ENCODE results near the gene ATP6V1F. TPM values are rescaled to one million over a fixed set of nuclear protein-coding genes. Genes with fewer than 3 reads are reported as not detected.
A peak's percentile ranks its signal among the peaks of the same experiment; 100 is the strongest.

Gene ATP6V1F
- total and polyA plus RNA-seq, 2 experiments from 2014 or later = 96.5 to 243 TPM

DNA sequence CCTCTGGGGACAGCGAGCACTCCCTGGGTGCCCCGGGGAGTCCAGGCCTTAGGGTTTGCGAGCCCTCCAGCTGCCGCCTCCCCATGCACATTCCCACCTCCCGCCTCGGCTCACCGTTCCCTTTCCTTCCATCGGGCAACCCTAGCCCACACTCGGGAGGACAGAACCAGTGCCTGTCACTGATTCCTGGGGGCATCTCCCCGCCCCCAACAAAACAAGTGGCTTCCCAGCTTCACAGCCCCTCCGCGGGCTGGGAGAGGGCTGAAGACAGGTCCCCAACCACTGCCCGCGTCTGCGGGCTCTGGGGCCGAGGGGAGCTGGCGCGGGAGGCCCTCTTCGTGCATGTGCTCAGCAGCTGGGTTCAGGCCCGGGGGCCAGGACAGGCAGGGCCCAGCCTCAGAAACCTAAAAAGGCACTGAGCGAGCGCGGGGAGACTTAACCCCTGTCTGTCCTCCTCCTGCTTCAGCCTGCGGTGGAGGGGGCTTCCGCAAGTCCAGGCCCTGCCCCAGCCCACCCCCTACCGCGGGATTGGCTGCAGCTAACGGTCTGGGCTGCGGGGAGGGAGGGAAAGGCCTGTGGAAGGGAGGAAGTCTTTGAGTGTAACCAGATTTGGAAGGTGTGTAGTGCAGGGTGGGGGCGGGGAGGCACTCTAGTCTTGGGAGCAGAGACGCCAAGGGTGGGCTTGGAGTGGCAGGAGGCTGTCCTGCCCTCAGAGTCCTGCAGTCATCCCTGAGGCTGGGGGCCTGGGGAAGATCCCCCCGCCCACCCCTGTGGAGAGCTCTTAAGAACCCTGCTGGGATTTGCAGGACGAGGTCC lies 31.3 kb upstream of the ATP6V1F start:
- Histone ChIP-seq H3K27ac (peak overlapping the region; percentile 90), H2AFZ (peak overlapping the region; percentile 26; the same call in 1 of the 2 replicates), H3K27me3 (replicated peaks; ENCODE audit: insufficient read depth) (no peaks in the 10 kb centered on the region), H3F3A (ENCODE audit: insufficient read depth) (peaks cover 52% of the 10 kb centered on the region), H3K4me3 (peak overlapping the region; percentile 99), H3K4me1 (ENCODE audit: insufficient read depth) (peaks cover 45% of the 10 kb centered on the region), H3K9me3 (ENCODE audit: low read depth) (no peaks in the 10 kb centered on the region), H3K9me2 (ENCODE audit: insufficient read depth) (no peaks in the 10 kb centered on the region), H3K9ac (peak overlapping the region; percentile 92), H3K4me2 (ENCODE audit: unreplicated experiment) (peak overlapping the region; percentile 93), H4K20me1 (ENCODE audit: insufficient read depth) (no peaks in the 10 kb centered on the region), H3K36me3 (ENCODE audit: low read depth) (peaks cover 10% of the 10 kb centered on the region; the same call in 1 of the 2 replicates), H3K79me2 (ENCODE audit: insufficient read depth) (peaks cover 59% of the 10 kb centered on the region)
- WGBS, 2 experiments (ENCODE audit: low coverage in 1 of 2, low lambda C conversion rate in 2 of 2, missing lambda C conversion rate in 2 of 2) = 1 to 3% methylated on average over 28 to 32 of the region's 33 CpGs
- in situ Hi-C loops (cut with MboI) = no loop called here
- TF ChIP-seq EZH2 (IDR thresholded peaks at IDR 0.05; ENCODE audit: insufficient read depth, poor library complexity, severe bottlenecking) (no peak), EZH2phosphoT487 (IDR thresholded peaks at IDR 0.05; ENCODE audit: insufficient read depth, low read depth) (no peak)
- peak; percentile 68 for DNase-seq

DNA sequence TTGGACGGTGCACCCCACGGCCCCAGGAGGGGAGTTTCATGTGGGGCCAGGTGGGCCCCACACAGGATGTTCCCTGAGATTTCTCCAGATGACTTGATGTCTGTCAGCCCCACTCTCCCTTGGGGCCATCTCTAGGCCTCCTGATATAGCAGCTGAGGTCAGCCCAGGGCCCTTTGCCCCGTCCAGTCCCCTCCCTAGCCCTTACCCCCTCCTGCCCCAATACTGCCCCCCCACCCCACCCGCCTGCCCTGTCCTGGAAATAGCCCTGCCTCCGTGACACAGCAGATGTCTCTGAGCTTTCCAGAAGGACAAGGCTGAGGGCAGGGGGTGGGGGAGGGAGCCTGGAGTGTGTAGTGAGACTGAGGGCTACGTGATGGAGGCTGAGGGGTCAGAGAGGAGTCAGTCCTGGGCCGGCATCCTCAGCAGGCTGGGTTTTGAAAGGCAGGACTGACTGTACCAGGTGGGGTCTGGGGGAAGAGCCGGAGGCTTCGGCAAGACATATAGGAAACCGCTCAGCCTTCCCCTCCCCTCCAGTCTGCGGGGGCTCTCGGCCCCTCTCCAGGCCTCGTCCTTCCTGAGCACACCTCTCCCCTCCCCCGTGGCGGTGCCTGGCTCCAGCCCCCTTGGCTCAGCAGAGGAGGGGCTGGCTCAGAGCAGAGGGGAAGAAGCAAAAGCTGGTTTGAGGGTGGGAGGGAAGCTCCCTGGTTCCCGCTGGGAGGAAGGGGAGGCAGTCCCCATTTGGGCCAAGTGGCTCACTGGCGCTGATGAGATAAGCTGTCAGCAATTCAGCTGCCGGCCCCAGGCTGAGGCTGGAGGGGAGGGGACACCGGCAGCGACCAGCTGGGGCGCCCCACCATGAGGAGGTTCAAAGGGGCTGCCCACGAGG lies 30.4 kb upstream of the ATP6V1F start:
- peaks cover 56% of the 10 kb centered on the region for H3F3A ChIP-seq (ENCODE audit: insufficient read depth)
- H3K9me3 ChIP-seq (ENCODE audit: low read depth) = no peaks in the 10 kb centered on the region
- no peaks in the 10 kb centered on the region for H3K27me3 ChIP-seq (replicated peaks; ENCODE audit: insufficient read depth)
- 2% methylated on average over 15 to 22 of the region's 22 CpGs for WGBS, 2 experiments (ENCODE audit: low coverage in 1 of 2, low lambda C conversion rate in 2 of 2, missing lambda C conversion rate in 2 of 2)
- peak; percentile 63 for DNase-seq
- H3K4me1 ChIP-seq (ENCODE audit: insufficient read depth) = peaks cover 44% of the 10 kb centered on the region
- in situ Hi-C loops (cut with MboI) = no loop called here
- H4K20me1 ChIP-seq (ENCODE audit: insufficient read depth) = no peaks in the 10 kb centered on the region
- H3K9ac ChIP-seq = peak overlapping the region; percentile 92
- H3K4me3 ChIP-seq = peak overlapping the region; percentile 99
- no peak overlapping the region for H2AFZ ChIP-seq
- TF ChIP-seq EZH2 (IDR thresholded peaks at IDR 0.05; ENCODE audit: insufficient read depth, poor library complexity, severe bottlenecking) = no peak
- H3K4me2 ChIP-seq (ENCODE audit: unreplicated experiment) = peak overlapping the region; percentile 93
- peaks cover 65% of the 10 kb centered on the region for H3K79me2 ChIP-seq (ENCODE audit: insufficient read depth)
- H3K9me2 ChIP-seq (ENCODE audit: insufficient read depth) = no peaks in the 10 kb centered on the region
- H3K36me3 ChIP-seq (ENCODE audit: low read depth) = peaks cover 16% of the 10 kb centered on the region; the same call in 1 of the 2 replicates
- peak overlapping the region; percentile 90 for H3K27ac ChIP-seq

DNA sequence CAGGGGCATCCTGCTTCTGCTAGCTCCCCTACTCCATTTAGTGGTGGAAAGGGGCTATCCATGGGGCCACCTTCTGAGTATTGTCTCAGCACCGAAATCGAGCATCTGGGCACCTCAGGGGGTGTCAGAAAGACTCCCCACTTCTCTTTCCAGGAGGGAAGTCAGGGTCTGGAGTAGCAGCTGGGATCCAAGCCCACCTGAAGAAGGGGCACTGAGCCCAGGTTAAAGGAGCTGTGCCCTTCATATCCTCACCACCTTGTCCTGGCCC lies 29.8 kb upstream of the ATP6V1F start:
- no peaks in the 10 kb centered on the region for H3K9me3 ChIP-seq (ENCODE audit: low read depth)
- H2AFZ ChIP-seq = no peak overlapping the region
- H3K9ac ChIP-seq = peak overlapping the region; percentile 92
- peaks cover 65% of the 10 kb centered on the region for H3K79me2 ChIP-seq (ENCODE audit: insufficient read depth)
- H3K4me1 ChIP-seq (ENCODE audit: insufficient read depth) = peaks cover 39% of the 10 kb centered on the region
- H3K4me3 ChIP-seq = peak overlapping the region; percentile 99
- H3K4me2 ChIP-seq (ENCODE audit: unreplicated experiment) = peak overlapping the region; percentile 93
- H3K27ac ChIP-seq = peak overlapping the region; percentile 90
- in situ Hi-C loops (cut with MboI) = no loop called here
- no peaks in the 10 kb centered on the region for H4K20me1 ChIP-seq (ENCODE audit: insufficient read depth)
- H3K27me3 ChIP-seq (replicated peaks; ENCODE audit: insufficient read depth) = no peaks in the 10 kb centered on the region
- peaks cover 21% of the 10 kb centered on the region; the same call in 1 of the 2 replicates for H3K36me3 ChIP-seq (ENCODE audit: low read depth)
- H3K9me2 ChIP-seq (ENCODE audit: insufficient read depth) = no peaks in the 10 kb centered on the region
- peaks cover 55% of the 10 kb centered on the region for H3F3A ChIP-seq (ENCODE audit: insufficient read depth)
- 31 to 34% methylated on average over 2 of the region's 2 CpGs for WGBS, 2 experiments (ENCODE audit: low coverage in 1 of 2, low lambda C conversion rate in 2 of 2, missing lambda C conversion rate in 2 of 2)
- DNase-seq = no peak
- TF ChIP-seq EZH2phosphoT487 (IDR thresholded peaks at IDR 0.05; ENCODE audit: insufficient read depth, low read depth) (no peak), EZH2 (IDR thresholded peaks at IDR 0.05; ENCODE audit: insufficient read depth, poor library complexity, severe bottlenecking) (no peak)

DNA sequence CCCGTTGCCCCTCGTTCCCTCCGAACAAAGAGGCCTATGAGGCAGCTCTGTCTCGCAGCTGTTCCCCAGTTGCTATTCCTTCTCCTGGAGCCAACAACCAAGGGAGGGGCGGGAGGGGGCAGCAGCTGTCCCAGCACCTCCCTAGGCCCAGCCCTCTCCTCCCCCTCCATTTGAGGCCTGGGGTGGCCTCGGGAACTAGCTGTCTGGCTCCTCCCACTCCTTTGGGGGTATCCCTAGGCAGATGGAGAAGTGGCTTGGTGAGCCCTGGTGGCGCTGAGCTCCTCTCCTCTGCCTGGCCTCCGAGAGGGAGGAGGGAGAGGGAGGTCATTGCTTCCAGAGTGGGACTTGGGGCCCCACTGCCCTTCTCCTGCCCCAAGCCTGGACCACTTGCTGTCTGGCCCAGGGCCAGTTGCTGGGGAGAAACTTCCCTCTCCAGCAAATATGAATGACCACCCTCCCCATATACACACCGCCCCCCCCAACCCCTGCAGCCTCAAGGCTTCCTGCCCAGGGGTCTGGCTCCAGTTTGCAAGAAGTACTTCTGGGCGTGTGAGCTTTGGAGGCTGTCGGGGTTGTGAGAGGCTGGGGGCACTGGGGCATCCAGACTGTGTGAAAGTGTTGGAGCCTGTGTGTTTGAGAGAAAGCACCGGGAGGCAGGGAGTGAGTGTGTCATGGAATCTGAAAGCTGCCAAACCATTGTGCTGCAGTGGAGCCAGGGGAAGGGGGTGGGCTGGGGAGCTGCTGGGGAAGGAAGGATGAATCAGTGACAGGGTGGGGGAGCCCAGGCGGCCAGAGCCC lies 29.3 kb upstream of the ATP6V1F start:
- in situ Hi-C loops (cut with MboI) = no loop called here
- H3K36me3 ChIP-seq (ENCODE audit: low read depth) = peaks cover 27% of the 10 kb centered on the region; the same call in 1 of the 2 replicates
- peaks cover 70% of the 10 kb centered on the region for H3K79me2 ChIP-seq (ENCODE audit: insufficient read depth)
- H3K9me3 ChIP-seq (ENCODE audit: low read depth) = no peaks in the 10 kb centered on the region
- no peak for TF ChIP-seq EZH2 (IDR thresholded peaks at IDR 0.05; ENCODE audit: insufficient read depth, poor library complexity, severe bottlenecking)
- TF ChIP-seq EZH2phosphoT487 (IDR thresholded peaks at IDR 0.05; ENCODE audit: insufficient read depth, low read depth) = no peak
- H3K4me2 ChIP-seq (ENCODE audit: unreplicated experiment) = peak overlapping the region; percentile 93
- 3% methylated on average over 10 to 13 of the region's 13 CpGs for WGBS, 2 experiments (ENCODE audit: low coverage in 1 of 2, low lambda C conversion rate in 2 of 2, missing lambda C conversion rate in 2 of 2)
- H3K9ac ChIP-seq = peak overlapping the region; percentile 92
- H3K4me3 ChIP-seq = peak overlapping the region; percentile 99
- peaks cover 34% of the 10 kb centered on the region for H3K4me1 ChIP-seq (ENCODE audit: insufficient read depth)
- H3F3A ChIP-seq (ENCODE audit: insufficient read depth) = peaks cover 54% of the 10 kb centered on the region
- no peak overlapping the region for H2AFZ ChIP-seq
- peak; percentile 95 for DNase-seq
- no peaks in the 10 kb centered on the region for H3K27me3 ChIP-seq (replicated peaks; ENCODE audit: insufficient read depth)
- H4K20me1 ChIP-seq (ENCODE audit: insufficient read depth) = no peaks in the 10 kb centered on the region
- H3K9me2 ChIP-seq (ENCODE audit: insufficient read depth) = no peaks in the 10 kb centered on the region
- peak overlapping the region; percentile 90 for H3K27ac ChIP-seq

Measured in GM23248 (cell line).